Measurements from ENCODE around the gene WDFY4. TPM values are rescaled to one million over a fixed set of nuclear protein-coding genes. Genes with fewer than 3 reads are reported as not detected.

WDFY4 gene
- polyA plus RNA-seq, 10 donors: 1.6 to 4.8 (median 2.6) TPM

- DNase-seq: no peak
Measured at GRCh38 chr10:48817141-48817540, 132.5 kb downstream of the WDFY4 start.

- DNase-seq: no peak
Measured at GRCh38 chr10:48818081-48818480, 133.4 kb downstream of the WDFY4 start.

GRCh38 chr10:48818861-48819520 is 134.3 kb downstream of the WDFY4 start:
- DNase-seq: no peak

- DNase-seq: no peak
Measured at GRCh38 chr10:48819783-48820182, 135.1 kb downstream of the WDFY4 start.

- DNase-seq: no peak
Measured at GRCh38 chr10:48820231-48820630, 135.6 kb downstream of the WDFY4 start.

GRCh38 chr10:48820699-48821098 is 136.0 kb downstream of the WDFY4 start:
- DNase-seq: no peak

- DNase-seq: no peak
Measured at GRCh38 chr10:48821111-48821510, 136.4 kb downstream of the WDFY4 start.

GRCh38 chr10:48821692-48822091 is 137.0 kb downstream of the WDFY4 start:
- DNase-seq: no peak

- no peak for DNase-seq
Measured at GRCh38 chr10:48833674-48834073, 149.0 kb downstream of the WDFY4 start.

- no peak for DNase-seq
Measured at GRCh38 chr10:48834189-48834965, 149.7 kb downstream of the WDFY4 start.

GRCh38 chr10:48835781-48836180 is 151.1 kb downstream of the WDFY4 start:
- no peak for DNase-seq

GRCh38 chr10:48836605-48837004 is 151.9 kb downstream of the WDFY4 start:
- no peak for DNase-seq

GRCh38 chr10:48838834-48839233 is 154.2 kb downstream of the WDFY4 start:
- peak in 2 of 3 donors; percentile 19 to 57 for DNase-seq

- DNase-seq: no peak
Measured at GRCh38 chr10:48839809-48840679, 155.4 kb downstream of the WDFY4 start.

GRCh38 chr10:48842231-48842630 is 157.6 kb downstream of the WDFY4 start:
- DNase-seq: no peak

- DNase-seq: no peak
Measured at GRCh38 chr10:48843198-48843597, 158.5 kb downstream of the WDFY4 start.

GRCh38 chr10:48844616-48845015 is 159.9 kb downstream of the WDFY4 start:
- no peak for DNase-seq

GRCh38 chr10:48845512-48845911 is 160.8 kb downstream of the WDFY4 start:
- DNase-seq: no peak

GRCh38 chr10:48847691-48848090 is 163.0 kb downstream of the WDFY4 start:
- no peak for DNase-seq

GRCh38 chr10:48856855-48857254 is 172.2 kb downstream of the WDFY4 start:
- DNase-seq: no peak

GRCh38 chr10:48872234-48872633 is 187.6 kb downstream of the WDFY4 start:
- no peak for DNase-seq

- no peak for DNase-seq
Measured at GRCh38 chr10:48878091-48878490, 193.4 kb downstream of the WDFY4 start.

Measured in muscle of back (tissue), 11 donors.